Muscle of leg (tissue), 16 donors: ENCODE results near the gene SPDYE4. TPM values are rescaled to one million over a fixed set of nuclear protein-coding genes. Genes with fewer than 3 reads are reported as not detected.
A peak's percentile ranks its signal among the peaks of the same experiment; 100 is the strongest.
"Not testable (repeated sequence)": the region's sequence is repeated elsewhere in the genome, so short reads cannot be mapped to it uniquely, and the experiment has no call there.

Experiments
- DNase-seq: peaks from one replicate; pipeline ENCODE4 v3.0.0; 2013
- H3K27ac ChIP-seq: one replicate; pipeline ENCODE4 v1.5.1; 2013; ENCODE audit warnings: mild to moderate bottlenecking, low read length, control low read depth
- H3K27me3 ChIP-seq: one replicate; pipeline ENCODE4 v1.6.1; 2013; ENCODE audit warnings: low read length; ENCODE audit not compliant: control insufficient read depth, insufficient read depth
- H3K36me3 ChIP-seq: one replicate; pipeline ENCODE4 v1.6.1; 2013; ENCODE audit warnings: low read length; ENCODE audit not compliant: control insufficient read depth, insufficient read depth
- H3K4me1 ChIP-seq: one replicate; pipeline ENCODE4 v1.6.1; 2013; ENCODE audit warnings: low read length; ENCODE audit not compliant: control insufficient read depth, insufficient read depth
- H3K4me3 ChIP-seq: one replicate; pipeline ENCODE4 v1.5.1; 2013; ENCODE audit warnings: low read length, control low read depth
- H3K9me3 ChIP-seq: replicated peaks from 2 replicates; pipeline ENCODE4 v1.6.1; 2013; ENCODE audit warnings: low read depth, low read length; ENCODE audit not compliant: control insufficient read depth
- WGBS: methylation state at CpG from one replicate; pipeline ENCODE4 v1.1.5; 2013; ENCODE audit warnings: missing lambda C conversion rate; ENCODE audit not compliant: insufficient coverage; 5-methylcytosine and 5-hydroxymethylcytosine counted together
- long read RNA-seq, 11 donors: transcript quantifications; one replicate each; lab custom pipeline, GENCODE V29; 2026
- polyA plus RNA-seq, 8 donors: library from polyadenylated mRNA; unstranded; fragments of 120-200 nt; gene quantifications; one replicate each; pipeline versions ENCODE4 v1.2.1 to v1.2.3, GENCODE V29; 2013; ENCODE audit warnings: inconsistent platforms in 1 of 8, low replicate concordance in 1 of 8; ENCODE audit not compliant: insufficient read length in 8 of 8, insufficient read depth in 1 of 8
- total RNA-seq: library from RNA; stranded (reverse); fragments of 120-200 nt; gene quantifications from one replicate; pipeline ENCODE4 v1.2.4, GENCODE V29; 2013

Gene SPDYE4
- total RNA-seq (not detected), polyA plus RNA-seq (under 1 TPM in 1 of 8 donors, not detected in 7; 0.49 TPM)
- long read RNA-seq, donor 1: 0 reads
- long read RNA-seq, donor 2: 0 reads
- long read RNA-seq, donor 3: 0 reads
- long read RNA-seq, donor 4: 0 reads
- long read RNA-seq, donor 5: 0 reads
- long read RNA-seq, donor 6: 0 reads
- long read RNA-seq, donor 7: 0 reads
- long read RNA-seq, donor 8: 0 reads
- long read RNA-seq, donor 9: 0 reads
- long read RNA-seq, donor 10: 0 reads
- long read RNA-seq, donor 11: 0 reads

DNA sequence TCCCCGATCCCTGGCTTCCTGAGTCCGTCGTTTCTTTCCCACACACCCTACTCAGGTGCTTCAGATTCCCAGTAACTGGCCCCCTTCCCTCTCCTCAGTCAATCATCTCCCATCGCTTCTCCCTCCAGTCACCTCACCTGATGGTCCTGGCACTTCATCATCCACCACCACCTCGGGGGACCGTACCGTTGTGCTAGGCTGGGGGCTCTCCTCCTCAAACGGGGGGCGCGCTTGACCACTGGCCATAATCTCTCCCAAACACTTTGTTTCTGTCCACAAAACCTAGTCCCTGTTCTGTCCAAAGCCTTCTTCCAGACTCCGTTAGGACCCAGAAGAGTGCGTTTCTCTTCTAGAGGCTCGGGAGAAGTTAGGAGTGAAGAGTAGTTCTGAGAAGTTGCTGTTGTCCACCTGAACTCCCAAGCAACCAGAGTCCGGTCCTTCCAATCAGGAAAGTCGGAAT, at the start of gene SPDYE4:
SPDYE4 (minus strand) TSS at position 410 of the 460 bp plus-strand sequence; CDS start at position 246, 164 bp downstream.
- Histone ChIP-seq H3K9me3 (no peaks in the 10 kb centered on the region), H3K27ac (no peak within 1 kb of the TSS), H3K27me3 (peaks cover 17% of the 10 kb centered on the region), H3K36me3 (no peaks in the 10 kb centered on the region), H3K4me3 (no peak within 1 kb of the TSS), H3K4me1 (no peaks in the 10 kb centered on the region)
- WGBS: 86% methylated on average over 12 of the region's 15 CpGs
- no peak for DNase-seq

DNA sequence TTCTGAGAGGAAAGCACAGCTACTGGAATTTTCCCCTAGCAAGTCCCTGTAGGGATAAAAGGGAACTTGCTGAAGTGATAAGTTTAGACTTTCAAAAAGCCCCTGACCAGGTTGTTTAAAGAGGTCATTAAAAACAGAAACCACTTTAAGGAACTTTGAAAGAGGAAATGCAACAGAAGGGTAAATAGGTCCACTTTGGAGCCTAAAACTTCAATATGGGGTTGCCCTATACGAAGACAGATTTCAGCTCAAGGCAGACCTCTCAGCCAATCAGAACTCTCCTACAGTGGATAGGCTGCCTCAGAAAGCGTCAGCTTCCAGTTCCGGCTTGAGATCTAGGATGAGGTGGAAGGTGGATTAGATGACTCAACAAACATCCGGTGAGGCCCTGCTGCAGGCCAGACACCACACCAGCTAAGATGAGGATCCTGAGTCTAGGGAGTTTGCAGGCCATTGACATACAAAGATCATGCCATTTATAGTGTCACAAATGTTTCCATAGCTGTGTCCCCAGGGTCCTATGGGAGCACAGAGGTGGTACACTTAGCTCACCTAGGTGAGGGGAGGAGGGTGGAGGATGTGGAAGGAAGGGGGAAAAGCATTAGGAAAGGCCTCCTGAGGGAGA, 48.7 kb upstream of the SPDYE4 start:
- WGBS: 80% methylated on average over 1 of the region's 4 CpGs
- Histone ChIP-seq H3K9me3 (no peaks in the 10 kb centered on the region), H3K4me1 (no peaks in the 10 kb centered on the region), H3K27me3 (no peaks in the 10 kb centered on the region), H3K27ac (peak overlapping the region; percentile 47), H3K4me3 (no peak overlapping the region), H3K36me3 (no peaks in the 10 kb centered on the region)
- DNase-seq: peak; percentile 62

DNA sequence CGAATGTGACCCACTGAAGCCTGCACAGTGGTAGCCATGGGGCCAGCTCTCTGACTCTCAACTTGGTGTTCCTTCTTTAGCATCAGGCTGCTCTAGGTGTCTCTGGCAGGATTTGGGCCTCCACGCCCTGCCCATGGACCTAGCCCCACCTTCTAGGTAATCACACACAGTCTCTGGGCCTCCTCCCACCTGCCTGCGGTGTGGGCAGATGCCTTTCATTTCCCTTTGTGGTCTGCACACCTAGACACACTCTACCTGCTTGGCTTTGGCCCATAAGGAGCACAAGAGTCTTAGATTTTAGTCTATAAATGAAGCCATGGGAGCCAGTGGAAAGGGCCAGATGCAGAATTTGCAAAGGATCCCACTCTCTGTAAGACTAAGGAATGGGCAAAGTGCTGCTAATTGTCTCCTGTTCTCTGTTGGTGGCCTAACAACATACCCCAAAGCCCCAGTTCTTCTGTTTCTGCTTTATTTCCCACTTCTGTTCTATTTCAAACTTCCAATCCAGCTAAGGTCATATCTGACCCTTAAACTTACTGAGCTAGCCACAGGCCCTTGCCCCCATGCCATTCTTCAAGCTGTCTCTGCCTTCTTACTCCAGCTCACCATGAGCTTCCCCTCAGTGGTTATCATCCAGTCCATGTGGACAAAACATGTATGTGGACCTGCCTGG, 48.0 kb upstream of the SPDYE4 start:
- Histone ChIP-seq H3K9me3 (no peaks in the 10 kb centered on the region), H3K27ac (peak overlapping the region; percentile 47)
- 78% methylated on average over 2 of the region's 3 CpGs for WGBS

GRCh38 chr17:8805396-8805795, 47.0 kb upstream of the SPDYE4 start:
- not testable (repeated sequence) for DNase-seq, H3K27me3 ChIP-seq, H3K4me3 ChIP-seq, H3K4me1 ChIP-seq, H3K36me3 ChIP-seq, H3K9me3 ChIP-seq, H3K27ac ChIP-seq
- WGBS: 94% methylated on average over 5 of the region's 10 CpGs

More for the DNA sequence above, 48.0 kb upstream of the SPDYE4 start:
- no peaks in the 10 kb centered on the region for H3K4me1 ChIP-seq
- no peaks in the 10 kb centered on the region for H3K27me3 ChIP-seq
- DNase-seq: no peak
- no peak overlapping the region for H3K4me3 ChIP-seq
- H3K36me3 ChIP-seq: no peaks in the 10 kb centered on the region

- 76% methylated on average over 12 of the region's 19 CpGs for WGBS
- Histone ChIP-seq H3K4me1 (peaks cover 10% of the 10 kb centered on the region), H3K27me3 (peaks cover 9% of the 10 kb centered on the region), H3K27ac (no peak overlapping the region), H3K36me3 (no peaks in the 10 kb centered on the region), H3K9me3 (no peaks in the 10 kb centered on the region), H3K4me3 (no peak overlapping the region)
- DNase-seq: no peak
Measured at GRCh38 chr17:8803531-8804420, 45.4 kb upstream of the SPDYE4 start.

DNA sequence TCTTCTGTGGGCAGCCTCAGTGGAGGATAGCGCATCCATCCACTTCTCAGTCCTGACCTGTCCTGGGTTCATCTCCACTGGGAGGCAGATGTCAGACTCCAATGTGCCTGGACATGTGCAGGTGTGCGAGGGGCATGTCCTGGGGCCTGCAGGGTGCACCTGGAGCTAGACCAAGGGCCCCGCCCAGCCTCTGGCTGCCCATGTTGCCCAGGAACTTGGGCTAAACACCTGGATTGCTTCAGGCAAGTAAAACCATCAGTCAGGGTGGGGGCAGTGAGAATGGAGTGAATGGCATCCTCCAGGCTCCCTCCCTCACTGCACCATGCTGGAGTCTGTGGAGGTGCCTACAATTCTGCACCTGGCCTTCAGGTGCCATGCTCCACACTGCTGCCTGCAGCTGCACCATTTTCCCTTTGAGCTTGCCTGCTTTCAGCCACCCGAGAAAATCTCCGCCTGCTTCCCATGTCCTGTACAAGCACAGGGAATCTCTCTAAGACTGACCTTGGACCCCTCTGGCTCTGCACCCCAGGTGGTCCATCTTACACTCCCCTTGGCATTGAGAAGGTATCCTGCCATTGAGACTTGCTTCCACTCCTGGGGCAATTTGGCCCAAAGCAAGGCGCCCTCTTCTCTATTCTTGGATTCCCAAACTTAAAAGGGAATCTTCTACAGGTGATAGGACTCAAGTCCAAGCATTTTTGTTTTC, 42.9 kb upstream of the SPDYE4 start:
- H3K4me1 ChIP-seq: peaks cover 11% of the 10 kb centered on the region
- no peak for DNase-seq
- H3K9me3 ChIP-seq: no peaks in the 10 kb centered on the region
- no peaks in the 10 kb centered on the region for H3K36me3 ChIP-seq
- H3K4me3 ChIP-seq: no peak overlapping the region
- 74% methylated on average over 5 of the region's 6 CpGs for WGBS
- peaks cover 21% of the 10 kb centered on the region for H3K27me3 ChIP-seq
- H3K27ac ChIP-seq: no peak overlapping the region

- peaks cover 11% of the 10 kb centered on the region for H3K4me1 ChIP-seq
- DNase-seq: no peak
- no peak overlapping the region for H3K4me3 ChIP-seq
- H3K36me3 ChIP-seq: no peaks in the 10 kb centered on the region
- no CpG with 5 or more reads among the region's 2 CpGs for WGBS
- H3K27me3 ChIP-seq: peaks cover 23% of the 10 kb centered on the region
- H3K27ac ChIP-seq: no peak overlapping the region
- no peaks in the 10 kb centered on the region for H3K9me3 ChIP-seq
Measured at GRCh38 chr17:8800656-8801055, 42.3 kb upstream of the SPDYE4 start.

- 34% methylated on average over 9 of the region's 15 CpGs for WGBS
- H3K36me3 ChIP-seq: no peaks in the 10 kb centered on the region
- H3K4me3 ChIP-seq: no peak overlapping the region
- H3K27me3 ChIP-seq: peaks cover 23% of the 10 kb centered on the region
- H3K4me1 ChIP-seq: peaks cover 11% of the 10 kb centered on the region
- no peaks in the 10 kb centered on the region for H3K9me3 ChIP-seq
- peak; percentile 38 for DNase-seq
- no peak overlapping the region for H3K27ac ChIP-seq
Measured at GRCh38 chr17:8799570-8800212, 41.3 kb upstream of the SPDYE4 start.
